ENCODE measurements around the gene DNM3.

DNM3 gene

GRCh38 chr1:172453607-172454006, 612.3 kb downstream of the DNM3 start:
- DNase-seq (ENCODE audit: low read depth in 2 of 2) = no peak

GRCh38 chr1:172455451-172455850, 614.2 kb downstream of the DNM3 start:
- DNase-seq (ENCODE audit: low read depth in 2 of 2) = no peak

- no peak for DNase-seq (ENCODE audit: low read depth in 2 of 2)
Observed at GRCh38 chr1:172456344-172456769, 615.1 kb downstream of the DNM3 start.

- no peak for DNase-seq (ENCODE audit: low read depth in 2 of 2)
Observed at GRCh38 chr1:172457479-172458130, 616.3 kb downstream of the DNM3 start.

GRCh38 chr1:172460177-172460576, 618.9 kb downstream of the DNM3 start:
- no peak for DNase-seq (ENCODE audit: low read depth in 2 of 2)

- DNase-seq (ENCODE audit: low read depth in 2 of 2) = no peak
Observed at GRCh38 chr1:172460887-172461315, 619.6 kb downstream of the DNM3 start.
